Epithelial cell of proximal tubule (primary cell): ENCODE measurements around the gene TMC3. TPM values are rescaled to one million over a fixed set of nuclear protein-coding genes. Genes with fewer than 3 reads are reported as not detected.

Source experiments
- DNase-seq: peaks from one replicate; pipeline ENCODE4 v3.0.0-alpha.2; 2011; ENCODE audit warnings: low read depth
- H3K4me3 ChIP-seq: 2 replicates; pipeline ENCODE4 v1.5.1; 2011; ENCODE audit warnings: low read depth, mild to moderate bottlenecking, low read length
- total RNA-seq: library from RNA; depleted of rRNA; stranded (reverse); fragments of >200 nt; gene quantifications from 2 replicates; pipeline ENCODE4 v1.2.3, GENCODE V29; 2015
- TF ChIP-seq, protein P1 (sequence below): conservative IDR thresholded peaks from 2 replicates; pipeline ENCODE4 v1.5.1; 2012; ENCODE audit warnings: low read depth, mild to moderate bottlenecking, low read length

The TMC3 gene
- total RNA-seq, 1 donor from 2014 or later = not detected

- TF ChIP-seq, protein P1, sequence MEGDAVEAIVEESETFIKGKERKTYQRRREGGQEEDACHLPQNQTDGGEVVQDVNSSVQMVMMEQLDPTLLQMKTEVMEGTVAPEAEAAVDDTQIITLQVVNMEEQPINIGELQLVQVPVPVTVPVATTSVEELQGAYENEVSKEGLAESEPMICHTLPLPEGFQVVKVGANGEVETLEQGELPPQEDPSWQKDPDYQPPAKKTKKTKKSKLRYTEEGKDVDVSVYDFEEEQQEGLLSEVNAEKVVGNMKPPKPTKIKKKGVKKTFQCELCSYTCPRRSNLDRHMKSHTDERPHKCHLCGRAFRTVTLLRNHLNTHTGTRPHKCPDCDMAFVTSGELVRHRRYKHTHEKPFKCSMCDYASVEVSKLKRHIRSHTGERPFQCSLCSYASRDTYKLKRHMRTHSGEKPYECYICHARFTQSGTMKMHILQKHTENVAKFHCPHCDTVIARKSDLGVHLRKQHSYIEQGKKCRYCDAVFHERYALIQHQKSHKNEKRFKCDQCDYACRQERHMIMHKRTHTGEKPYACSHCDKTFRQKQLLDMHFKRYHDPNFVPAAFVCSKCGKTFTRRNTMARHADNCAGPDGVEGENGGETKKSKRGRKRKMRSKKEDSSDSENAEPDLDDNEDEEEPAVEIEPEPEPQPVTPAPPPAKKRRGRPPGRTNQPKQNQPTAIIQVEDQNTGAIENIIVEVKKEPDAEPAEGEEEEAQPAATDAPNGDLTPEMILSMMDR = no peak
- no peak for DNase-seq
- no peak overlapping the region for H3K4me3 ChIP-seq
Observed at GRCh38 chr15:81363276-81363675, 10.7 kb downstream of the TMC3 start.

DNA sequence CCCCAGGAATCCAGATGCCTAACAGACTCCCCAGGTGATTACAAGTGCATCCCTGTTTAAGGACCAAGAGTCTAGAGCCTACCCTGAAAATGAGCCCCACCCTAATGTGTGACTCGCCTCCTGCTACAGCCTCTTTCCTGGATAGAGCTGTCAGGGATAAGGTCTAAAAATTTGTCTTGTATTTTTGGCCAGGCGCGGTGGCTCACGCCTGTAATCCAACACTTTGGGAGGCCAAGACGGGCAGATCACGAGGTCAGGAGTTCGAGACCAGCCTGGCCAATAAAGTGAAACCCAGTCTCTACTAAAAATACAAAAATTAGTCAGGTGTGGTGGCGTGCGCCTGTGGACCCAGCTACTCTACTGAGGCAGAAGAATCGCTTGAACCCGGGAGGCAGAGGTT is 11.2 kb downstream of the TMC3 start:
- DNase-seq = no peak
- TF ChIP-seq, protein P1 = no peak
- H3K4me3 ChIP-seq = no peak overlapping the region

DNA sequence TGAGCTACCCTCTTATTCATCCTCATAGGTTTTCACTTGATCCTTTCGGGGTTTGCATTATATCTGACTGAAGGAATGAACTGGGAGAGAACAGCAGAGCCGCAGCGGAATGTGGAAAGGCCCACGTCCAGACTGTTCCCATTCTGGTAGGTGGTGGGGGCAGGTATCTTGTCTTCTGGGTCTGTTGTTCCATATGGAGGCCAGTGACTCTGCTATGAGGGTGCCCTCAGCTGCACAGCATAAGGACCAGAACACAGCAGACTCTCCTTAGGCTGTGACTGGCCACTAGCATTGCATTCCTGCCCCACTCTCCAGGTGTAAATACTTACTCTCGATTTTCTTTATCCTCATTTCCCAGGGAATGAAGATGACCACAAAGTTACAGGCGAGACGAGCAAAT is 12.1 kb downstream of the TMC3 start:
- DNase-seq = no peak
- TF ChIP-seq, protein P1 = no peak
- H3K4me3 ChIP-seq = no peak overlapping the region

DNA sequence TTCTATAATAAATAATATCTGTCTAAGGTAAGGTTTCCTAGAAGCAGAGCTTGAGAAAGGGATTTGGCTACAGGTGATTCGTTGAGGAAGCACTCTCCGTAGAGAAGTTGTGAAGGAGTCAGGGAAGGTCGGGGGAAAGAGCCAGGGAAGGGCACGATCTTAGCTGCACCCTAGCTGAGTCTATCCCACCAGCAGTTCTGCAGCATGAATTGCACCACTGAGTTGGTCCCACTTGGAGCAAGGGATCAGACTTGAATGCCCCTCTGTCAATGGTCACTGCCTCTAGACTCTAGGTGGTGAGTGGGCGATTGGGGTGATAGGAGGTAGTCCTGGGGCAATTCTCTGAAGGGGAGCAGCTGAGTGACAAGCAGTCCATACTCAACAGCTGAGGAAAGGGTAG is 13.5 kb downstream of the TMC3 start:
- TF ChIP-seq, protein P1 = no peak
- DNase-seq = no peak

GRCh38 chr15:81358248-81358647 is 15.8 kb downstream of the TMC3 start:
- TF ChIP-seq, protein P1 = no peak
- no peak for DNase-seq

More for the DNA sequence above, 13.5 kb downstream of the TMC3 start:
- H3K4me3 ChIP-seq = no peak overlapping the region

DNA sequence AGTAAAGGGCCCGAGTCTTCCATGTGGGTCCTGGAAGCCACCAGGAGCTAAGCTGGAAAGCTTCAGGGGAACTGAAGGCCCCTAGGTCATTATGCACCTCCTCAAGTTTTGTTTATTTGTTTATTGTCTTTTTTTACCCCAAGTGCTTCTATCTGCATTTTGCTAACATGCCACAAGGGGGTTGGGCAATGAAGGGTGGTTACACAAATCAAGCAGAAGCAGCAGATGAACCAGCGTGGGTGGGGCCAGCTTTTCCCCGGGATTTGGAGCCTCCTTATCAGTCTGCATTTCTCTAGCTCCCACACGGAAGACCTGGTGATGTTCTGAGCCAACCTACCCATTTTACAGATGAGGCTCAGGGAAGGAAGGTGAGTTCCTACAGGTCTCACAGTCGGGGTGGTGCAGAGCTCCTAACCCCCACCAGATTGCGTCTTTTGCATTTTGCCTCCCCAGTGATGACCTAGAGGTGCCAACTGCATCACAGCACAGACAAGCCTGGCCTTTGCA is 16.8 kb downstream of the TMC3 start:
- no peak overlapping the region for H3K4me3 ChIP-seq
- no peak for DNase-seq
- TF ChIP-seq, protein P1 = peak; percentile 20

More at GRCh38 chr15:81358248-81358647, 15.8 kb downstream of the TMC3 start:
- H3K4me3 ChIP-seq = no peak overlapping the region

DNA sequence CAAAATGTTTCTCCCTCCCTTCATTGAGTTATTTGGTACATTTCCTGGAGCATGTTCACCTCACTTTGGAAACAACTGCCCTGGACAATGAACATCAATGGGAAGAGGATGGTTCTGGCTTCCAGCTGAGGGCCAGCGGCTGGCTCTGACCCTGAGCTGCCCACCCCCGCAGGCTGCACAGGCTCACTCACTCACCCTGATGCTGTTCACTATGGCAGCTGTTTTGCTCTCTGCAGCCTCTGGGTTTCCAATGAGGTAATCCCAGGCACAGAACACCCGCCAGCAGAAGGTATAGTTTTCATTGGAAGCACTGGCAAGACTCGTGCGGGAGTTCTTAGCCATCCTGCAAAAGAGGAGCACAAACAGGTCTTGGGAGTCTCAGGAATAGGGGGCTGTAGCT is 17.8 kb downstream of the TMC3 start:
- DNase-seq = no peak
- no peak overlapping the region for H3K4me3 ChIP-seq
- TF ChIP-seq, protein P1 = no peak
